GM21825 (cell line): ENCODE data around the gene COQ10B.
A peak's percentile ranks its signal among the peaks of the same experiment; 100 is the strongest.

Source experiments
- ATAC-seq: cut with Tn5 transposase; IDR thresholded peaks from one replicate; pipeline ENCODE4 v1.9.1; 2021; ENCODE audit warnings: mild to moderate bottlenecking, moderate library complexity; ENCODE audit not compliant: unreplicated experiment

The COQ10B gene

GRCh38 chr2:197499594-197500502, 46.5 kb downstream of the COQ10B start, which contains the start of the genes HSPD1 and HSPE1:
Gene HSPD1 (minus strand): TSS chr2:197499840. CDS start chr2:197498848, 992 bp downstream.
Gene HSPE1 (plus strand): TSS chr2:197500379. CDS start chr2:197500437, 58 bp downstream.
- ATAC-seq: peak; percentile 84

- ATAC-seq: peak; percentile 4
Measured at GRCh38 chr2:197500503-197501131, 47.3 kb downstream of the COQ10B start.

GRCh38 chr2:197502201-197502600, 48.8 kb downstream of the COQ10B start:
- no peak for ATAC-seq

GRCh38 chr2:197502685-197503084, 49.3 kb downstream of the COQ10B start:
- ATAC-seq: no peak

GRCh38 chr2:197504000-197504399, 50.6 kb downstream of the COQ10B start:
- ATAC-seq: no peak

- ATAC-seq: no peak
Measured at GRCh38 chr2:197504512-197504911, 51.2 kb downstream of the COQ10B start.

- no peak for ATAC-seq
Measured at GRCh38 chr2:197506658-197507057, 53.3 kb downstream of the COQ10B start.

- no peak for ATAC-seq
Measured at GRCh38 chr2:197513915-197514314, 60.6 kb downstream of the COQ10B start.

GRCh38 chr2:197514754-197515153, 61.4 kb downstream of the COQ10B start:
- no peak for ATAC-seq

- ATAC-seq: peak; percentile 5
Measured at GRCh38 chr2:197515315-197515738, 62.0 kb downstream of the COQ10B start.

- peak; percentile 96 for ATAC-seq
Measured at GRCh38 chr2:197515739-197516392, 62.5 kb downstream of the COQ10B start, which contains the start of gene MOB4. Gene MOB4 (plus strand): TSS chr2:197516066. CDS start chr2:197516087, 21 bp downstream.

- ATAC-seq: peak; percentile 10
Measured at GRCh38 chr2:197516393-197516761, 63.0 kb downstream of the COQ10B start.

- no peak for ATAC-seq
Measured at GRCh38 chr2:197517150-197517549, 63.8 kb downstream of the COQ10B start.
